Subcutaneous abdominal adipose tissue (tissue), 5 donors: Measurements from ENCODE around the gene GATM.
A peak's percentile ranks its signal among the peaks of the same experiment; 100 is the strongest.

Experiments used
- H3K27ac ChIP-seq: one replicate; pipeline ENCODE4 v1.7.0; 2013; ENCODE audit warnings: low read depth, mild to moderate bottlenecking, inconsistent platforms, low read length, moderate library complexity
- H3K27me3 ChIP-seq, 5 donors: one replicate each; pipeline ENCODE4 v1.7.0; 2013; ENCODE audit warnings: low read length in 5 of 5, inconsistent platforms in 1 of 5; ENCODE audit not compliant: control insufficient read depth in 5 of 5, insufficient read depth in 4 of 5
- H3K36me3 ChIP-seq, 5 donors: one replicate each; pipeline ENCODE4 v1.7.0; 2013; ENCODE audit warnings: low read length in 5 of 5; ENCODE audit not compliant: control insufficient read depth in 5 of 5, insufficient read depth in 5 of 5
- H3K4me1 ChIP-seq, 5 donors: one replicate each; pipeline ENCODE4 v1.7.0; 2013; ENCODE audit warnings: low read length in 5 of 5, mild to moderate bottlenecking in 3 of 5, moderate library complexity in 1 of 5; ENCODE audit not compliant: control insufficient read depth in 5 of 5, insufficient read depth in 5 of 5
- H3K4me3 ChIP-seq, 5 donors: one replicate each; pipeline ENCODE4 v1.7.0; 2013; ENCODE audit warnings: low read length in 5 of 5, low read depth in 1 of 5
- H3K9ac ChIP-seq, 5 donors: one replicate each; pipeline ENCODE4 v1.7.0; 2013; ENCODE audit warnings: low read length in 5 of 5, mild to moderate bottlenecking in 4 of 5, moderate library complexity in 3 of 5
- H3K9me3 ChIP-seq, 5 donors: one replicate each; pipeline ENCODE4 v1.7.0; 2013; ENCODE audit warnings: low read length in 5 of 5; ENCODE audit not compliant: control insufficient read depth in 5 of 5
- donor health status: healthy.
- donor health status: healthy.
- donor health status: healthy.
- donor health status: healthy.
- donor health status: healthy.

GATM gene

DNA sequence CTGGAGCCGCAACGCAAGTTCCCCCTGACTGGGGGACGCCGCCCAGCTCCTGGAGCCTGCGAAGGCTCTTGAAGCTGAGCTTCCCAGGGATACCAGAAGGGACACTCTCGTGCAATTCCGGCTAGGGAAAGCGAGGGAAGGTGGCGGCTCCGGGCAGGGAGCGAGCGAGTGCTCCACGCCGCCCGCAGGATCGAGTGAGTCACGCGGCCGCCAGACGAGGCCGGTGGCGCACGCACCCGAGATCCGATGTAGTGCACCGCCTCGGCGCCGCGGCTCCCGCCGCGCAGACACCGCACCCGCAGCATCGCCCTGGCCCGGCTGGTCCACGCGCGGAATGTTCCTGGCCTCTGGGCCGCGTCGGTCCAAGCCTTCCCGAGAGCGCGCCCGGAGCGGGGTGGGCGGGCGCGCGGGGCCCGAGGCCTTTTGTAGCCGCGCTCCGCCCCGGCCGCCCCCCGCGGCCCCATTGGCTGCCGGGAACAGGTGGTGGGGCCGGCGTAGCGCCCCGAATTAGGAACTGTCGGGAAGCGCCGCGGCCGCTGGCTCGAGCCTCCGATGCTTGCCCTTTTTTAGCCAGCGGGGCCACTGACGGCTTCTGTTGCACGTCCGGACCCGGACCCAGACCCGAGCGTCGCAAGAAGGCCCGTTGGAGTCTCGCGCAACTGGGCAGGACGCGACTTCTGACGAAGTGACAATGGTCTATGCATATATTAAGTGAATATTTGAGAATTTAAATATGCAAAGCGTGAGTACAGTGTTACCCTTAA is at the start of gene GATM:
TSS of gene GATM (minus strand) at position 396 of the 764 bp plus-strand sequence. CDS start at position 305, 91 bp downstream.
- Histone ChIP-seq H3K36me3 (peaks cover 0 to 5% (median 0%) of the 10 kb centered on the region in 5 donors), H3K4me3 (peak within 1 kb of the TSS; percentile 73 to 84 (median 77)), H3K27ac (peak within 1 kb of the TSS; percentile 62), H3K27me3 (peaks cover 0 to 16% (median 4%) of the 10 kb centered on the region in 5 donors), H3K4me1 (peaks cover 3 to 31% (median 27%) of the 10 kb centered on the region in 5 donors), H3K9me3 (no peaks in the 10 kb centered on the region), H3K9ac (peak within 1 kb of the TSS; percentile 27 to 81 (median 68))

DNA sequence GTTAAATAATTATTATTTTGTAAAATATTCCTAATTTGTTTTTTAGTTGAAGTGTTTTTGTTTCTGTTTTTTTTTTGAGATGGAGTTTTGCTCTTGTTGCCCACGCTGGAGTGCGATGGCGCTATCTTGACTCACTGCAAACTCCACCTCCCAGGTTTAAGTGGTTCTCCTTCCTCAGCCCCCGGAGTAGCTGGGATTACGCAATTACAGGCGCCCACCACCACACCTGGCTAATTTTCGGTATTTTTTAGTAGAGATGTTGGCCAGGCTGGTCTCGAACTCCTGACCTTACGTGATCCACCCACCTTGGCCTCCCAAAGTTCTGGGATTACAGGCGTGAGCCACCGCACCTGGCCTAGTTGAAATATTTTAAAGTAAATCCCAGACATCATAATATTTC is 48.7 kb upstream of the GATM start:
- Histone ChIP-seq H3K4me1 (peaks cover 0 to 9% (median 8%) of the 10 kb centered on the region in 5 donors), H3K27me3 (no peaks in the 10 kb centered on the region), H3K36me3 (peaks cover 3 to 13% (median 4%) of the 10 kb centered on the region in 5 donors), H3K4me3 (no peak overlapping the region), H3K9me3 (no peaks in the 10 kb centered on the region), H3K27ac (no peak overlapping the region), H3K9ac (no peak overlapping the region)

GRCh38 chr15:45425135-45425534 is 46.8 kb upstream of the GATM start:
- H3K27me3 ChIP-seq = no peaks in the 10 kb centered on the region
- H3K27ac ChIP-seq = no peak overlapping the region
- H3K9me3 ChIP-seq = no peaks in the 10 kb centered on the region
- peaks cover 0 to 3% (median 3%) of the 10 kb centered on the region in 5 donors for H3K4me1 ChIP-seq
- H3K4me3 ChIP-seq = no peak overlapping the region
- no peak overlapping the region for H3K9ac ChIP-seq
- peaks cover 10 to 29% (median 18%) of the 10 kb centered on the region in 5 donors for H3K36me3 ChIP-seq

GRCh38 chr15:45424429-45424828 is 46.1 kb upstream of the GATM start:
- Histone ChIP-seq H3K27ac (no peak overlapping the region), H3K4me3 (no peak overlapping the region), H3K36me3 (peaks cover 13 to 35% (median 21%) of the 10 kb centered on the region in 5 donors)

GRCh38 chr15:45417303-45417950 is 39.1 kb upstream of the GATM start:
- Histone ChIP-seq H3K36me3 (peaks cover 59 to 92% (median 75%) of the 10 kb centered on the region in 5 donors), H3K4me3 (no peak overlapping the region), H3K4me1 (no peaks in the 10 kb centered on the region), H3K27me3 (no peaks in the 10 kb centered on the region), H3K9ac (no peak overlapping the region), H3K27ac (no peak overlapping the region), H3K9me3 (no peaks in the 10 kb centered on the region)

More at GRCh38 chr15:45424429-45424828, 46.1 kb upstream of the GATM start:
- Histone ChIP-seq H3K9me3 (no peaks in the 10 kb centered on the region), H3K27me3 (no peaks in the 10 kb centered on the region), H3K4me1 (no peaks in the 10 kb centered on the region), H3K9ac (no peak overlapping the region)

GRCh38 chr15:45414215-45414885 is 36.0 kb upstream of the GATM start:
- H3K4me3 ChIP-seq = no peak overlapping the region
- no peak overlapping the region for H3K9ac ChIP-seq
- H3K27ac ChIP-seq = no peak overlapping the region
- peaks cover 52 to 90% (median 76%) of the 10 kb centered on the region in 5 donors for H3K36me3 ChIP-seq
- H3K27me3 ChIP-seq = no peaks in the 10 kb centered on the region
- H3K4me1 ChIP-seq = no peaks in the 10 kb centered on the region
- H3K9me3 ChIP-seq = no peaks in the 10 kb centered on the region

DNA sequence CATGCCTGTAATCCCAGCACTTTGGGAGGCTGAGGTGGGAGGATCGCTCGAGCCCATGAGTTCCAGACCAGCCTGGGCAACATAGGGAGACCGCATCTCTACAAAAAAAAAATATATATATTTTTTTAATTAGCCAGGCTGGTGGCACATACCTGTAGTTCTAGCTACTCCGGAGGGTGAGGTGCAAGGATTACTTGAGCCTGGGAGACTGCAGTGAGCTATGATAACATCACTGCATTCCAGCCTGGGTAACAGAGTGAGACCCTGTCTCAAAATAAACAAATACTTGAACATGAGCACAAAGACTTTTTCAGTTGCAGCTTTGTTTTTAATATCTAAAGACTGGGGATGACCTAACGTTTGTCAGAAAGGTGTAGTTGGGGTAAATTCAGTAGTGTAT is 31.3 kb upstream of the GATM start:
- Histone ChIP-seq H3K36me3 (peaks cover 34 to 84% (median 63%) of the 10 kb centered on the region in 5 donors), H3K9me3 (no peaks in the 10 kb centered on the region), H3K27ac (no peak overlapping the region), H3K4me3 (no peak overlapping the region), H3K9ac (no peak overlapping the region), H3K4me1 (peaks cover 0 to 6% (median 3%) of the 10 kb centered on the region in 5 donors), H3K27me3 (no peaks in the 10 kb centered on the region)

DNA sequence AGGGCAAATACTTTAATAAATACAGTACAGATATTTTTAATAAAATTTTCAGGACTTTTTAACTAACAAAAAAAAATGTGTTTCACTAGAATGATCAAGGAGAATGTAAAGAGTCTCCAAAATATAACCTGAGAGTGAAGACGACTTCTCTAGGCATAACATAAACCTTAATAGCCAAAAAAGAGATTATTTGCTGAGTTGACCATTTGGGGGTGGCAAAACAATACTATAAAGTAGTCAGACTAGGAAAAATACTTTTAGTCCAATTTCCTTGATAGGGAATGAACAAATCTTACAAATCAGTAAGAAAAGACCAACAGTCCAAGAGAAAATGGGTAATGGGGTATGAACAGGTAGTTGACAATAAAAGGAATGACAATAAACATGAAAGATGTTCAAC is 29.4 kb upstream of the GATM start:
- Histone ChIP-seq H3K9me3 (no peaks in the 10 kb centered on the region), H3K27ac (no peak overlapping the region), H3K4me1 (peaks cover 0 to 23% (median 21%) of the 10 kb centered on the region in 5 donors), H3K36me3 (peaks cover 22 to 66% (median 47%) of the 10 kb centered on the region in 5 donors), H3K9ac (no peak overlapping the region), H3K27me3 (no peaks in the 10 kb centered on the region), H3K4me3 (no peak overlapping the region)

DNA sequence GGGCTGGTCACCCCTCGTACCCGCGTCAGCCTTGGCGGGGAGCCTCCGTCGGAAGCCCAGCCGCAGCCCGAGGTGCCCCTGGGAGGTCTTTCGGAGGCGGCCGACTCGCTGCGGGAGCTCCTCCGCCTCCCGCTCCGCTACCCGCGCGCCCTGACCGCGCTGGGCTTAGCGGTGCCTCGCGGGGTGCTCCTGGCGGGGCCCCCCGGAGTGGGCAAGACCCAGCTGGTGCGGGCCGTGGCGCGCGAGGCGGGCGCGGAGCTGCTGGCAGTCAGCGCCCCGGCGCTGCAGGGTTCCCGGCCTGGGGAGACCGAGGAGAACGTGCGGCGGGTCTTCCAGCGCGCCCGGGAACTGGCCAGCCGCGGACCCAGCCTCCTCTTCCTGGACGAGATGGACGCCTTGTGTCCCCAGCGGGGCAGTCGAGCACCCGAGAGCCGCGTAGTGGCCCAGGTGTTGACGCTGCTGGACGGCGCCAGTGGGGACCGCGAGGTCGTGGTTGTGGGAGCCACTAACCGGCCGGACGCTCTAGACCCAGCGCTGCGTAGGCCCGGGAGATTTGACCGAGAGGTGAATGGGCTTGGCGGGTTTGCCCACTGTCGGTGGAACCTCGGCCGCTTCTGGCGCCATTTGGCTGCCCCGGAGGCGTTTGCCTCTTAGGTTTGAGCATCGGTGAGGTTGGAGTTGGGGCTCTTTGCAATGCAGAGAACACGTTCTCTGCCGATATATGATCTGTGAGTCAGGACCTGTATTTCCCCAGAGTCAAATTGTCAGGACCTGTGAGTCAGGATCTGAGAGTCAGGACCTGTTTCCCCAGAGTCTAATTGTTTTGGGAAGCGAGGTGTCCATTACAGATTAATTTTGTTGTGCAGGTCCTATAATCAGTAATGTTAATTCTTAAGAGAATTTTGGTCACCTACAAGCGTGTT is 24.9 kb upstream of the GATM start:
- Histone ChIP-seq H3K27ac (peak overlapping the region; percentile 88), H3K27me3 (no peaks in the 10 kb centered on the region), H3K9ac (peak overlapping the region; percentile 49 to 98 (median 95)), H3K9me3 (no peaks in the 10 kb centered on the region), H3K36me3 (peaks cover 7 to 23% (median 20%) of the 10 kb centered on the region in 5 donors), H3K4me1 (peaks cover 0 to 36% (median 32%) of the 10 kb centered on the region in 5 donors), H3K4me3 (peak overlapping the region; percentile 69 to 99 (median 93))
